ENCODE data around the gene EFL1. TPM values are rescaled to one million over a fixed set of nuclear protein-coding genes. Genes with fewer than 3 reads are reported as not detected.

Gene EFL1
- total RNA-seq, 2 experiments from 2014 or later = 20.8 to 23.1 TPM

GRCh38 chr15:82113106-82113715 lies 149.3 kb downstream of the EFL1 start:
- Mint-ChIP-seq H3K27me3 (no peaks in the 10 kb centered on the region), H3K4me3 (no peak overlapping the region), H3K27ac (no peak overlapping the region), H3K36me3 (ENCODE audit: low read depth) (no peaks in the 10 kb centered on the region), H3K4me1 (no peaks in the 10 kb centered on the region), H3K9me3 (no peaks in the 10 kb centered on the region)
- ChIA-PET POLR2A (no interaction called here), CTCF (interaction anchor here (1.3 kb wide), 1 partner anchor 27 kb away, joined by 3 read pairs; no protein-coding TSS in a partner anchor)
- DNase-seq = no peak

GRCh38 chr15:82111918-82112317 lies 150.6 kb downstream of the EFL1 start:
- H3K27me3 Mint-ChIP-seq = no peaks in the 10 kb centered on the region
- H3K27ac Mint-ChIP-seq = no peak overlapping the region
- CTCF ChIA-PET = interaction anchor here (1.8 kb wide), 1 partner anchor 11 kb away, joined by 3 read pairs; no protein-coding TSS in a partner anchor
- H3K9me3 Mint-ChIP-seq = no peaks in the 10 kb centered on the region
- no peak for DNase-seq
- H3K36me3 Mint-ChIP-seq (ENCODE audit: low read depth) = no peaks in the 10 kb centered on the region
- no peak overlapping the region for H3K4me3 Mint-ChIP-seq
- H3K4me1 Mint-ChIP-seq = no peaks in the 10 kb centered on the region
- POLR2A ChIA-PET = no interaction called here

- no peaks in the 10 kb centered on the region for H3K9me3 Mint-ChIP-seq
- H3K4me3 Mint-ChIP-seq = no peak overlapping the region
- no peaks in the 10 kb centered on the region for H3K36me3 Mint-ChIP-seq (ENCODE audit: low read depth)
- no peaks in the 10 kb centered on the region for H3K4me1 Mint-ChIP-seq
- CTCF ChIA-PET = interaction anchor here (0.9 to 2.7 kb wide), 2 partner anchors 86 to 88 kb away, joined by 3 to 25 read pairs; no protein-coding TSS in a partner anchor
- POLR2A ChIA-PET = no interaction called here
- no peaks in the 10 kb centered on the region for H3K27me3 Mint-ChIP-seq
- DNase-seq = no peak
- H3K27ac Mint-ChIP-seq = no peak overlapping the region
These were observed 152.4 kb downstream of the EFL1 start for GRCh38 chr15:82110144-82110543.

DNA sequence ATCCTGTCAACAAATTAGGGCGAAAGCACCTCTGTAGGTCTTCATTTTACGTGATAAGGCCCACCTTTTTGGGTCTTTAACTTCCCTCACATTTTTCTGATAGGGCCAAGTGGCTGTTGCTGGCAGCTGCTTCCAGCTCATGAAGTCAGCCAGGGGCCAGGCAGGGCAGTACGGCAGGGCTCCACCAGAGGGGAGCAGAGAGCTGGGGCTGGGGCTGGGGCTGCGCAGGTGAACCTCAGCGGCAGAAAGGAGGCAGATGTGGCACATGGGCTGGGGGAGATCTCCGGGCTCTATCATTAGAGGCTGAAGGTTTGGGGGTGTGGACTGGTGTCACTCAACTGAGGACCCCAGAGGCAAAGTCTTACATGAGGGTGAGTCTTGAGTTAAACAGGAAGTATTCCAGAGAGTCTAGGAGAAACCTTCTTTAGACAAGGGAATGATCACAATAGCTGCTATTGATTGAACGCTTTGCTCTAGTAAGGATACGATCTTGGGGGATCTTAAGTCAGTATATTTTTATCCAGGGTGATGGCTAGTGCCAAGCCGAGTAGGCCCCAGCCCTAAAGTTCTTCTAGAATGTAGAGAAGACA lies 153.9 kb downstream of the EFL1 start:
- DNase-seq = peak; percentile 77
- Mint-ChIP-seq H3K4me1 (no peaks in the 10 kb centered on the region), H3K27ac (no peak overlapping the region), H3K9me3 (no peaks in the 10 kb centered on the region), H3K36me3 (ENCODE audit: low read depth) (no peaks in the 10 kb centered on the region), H3K4me3 (no peak overlapping the region), H3K27me3 (no peaks in the 10 kb centered on the region)
- ChIA-PET POLR2A (no interaction called here), CTCF (interaction anchor here (0.6 to 2.7 kb wide), 18 partner anchors 9 to 774 kb away, joined by 3 to 25 read pairs (median 5); no protein-coding TSS in a partner anchor)

GRCh38 chr15:82106679-82107078 lies 155.9 kb downstream of the EFL1 start:
- Mint-ChIP-seq H3K4me1 (no peaks in the 10 kb centered on the region), H3K4me3 (no peak overlapping the region), H3K27me3 (peaks cover 2% of the 10 kb centered on the region), H3K27ac (no peak overlapping the region), H3K9me3 (no peaks in the 10 kb centered on the region), H3K36me3 (ENCODE audit: low read depth) (no peaks in the 10 kb centered on the region)
- ChIA-PET POLR2A (no interaction called here), CTCF (no interaction called here)
- no peak for DNase-seq

DNA sequence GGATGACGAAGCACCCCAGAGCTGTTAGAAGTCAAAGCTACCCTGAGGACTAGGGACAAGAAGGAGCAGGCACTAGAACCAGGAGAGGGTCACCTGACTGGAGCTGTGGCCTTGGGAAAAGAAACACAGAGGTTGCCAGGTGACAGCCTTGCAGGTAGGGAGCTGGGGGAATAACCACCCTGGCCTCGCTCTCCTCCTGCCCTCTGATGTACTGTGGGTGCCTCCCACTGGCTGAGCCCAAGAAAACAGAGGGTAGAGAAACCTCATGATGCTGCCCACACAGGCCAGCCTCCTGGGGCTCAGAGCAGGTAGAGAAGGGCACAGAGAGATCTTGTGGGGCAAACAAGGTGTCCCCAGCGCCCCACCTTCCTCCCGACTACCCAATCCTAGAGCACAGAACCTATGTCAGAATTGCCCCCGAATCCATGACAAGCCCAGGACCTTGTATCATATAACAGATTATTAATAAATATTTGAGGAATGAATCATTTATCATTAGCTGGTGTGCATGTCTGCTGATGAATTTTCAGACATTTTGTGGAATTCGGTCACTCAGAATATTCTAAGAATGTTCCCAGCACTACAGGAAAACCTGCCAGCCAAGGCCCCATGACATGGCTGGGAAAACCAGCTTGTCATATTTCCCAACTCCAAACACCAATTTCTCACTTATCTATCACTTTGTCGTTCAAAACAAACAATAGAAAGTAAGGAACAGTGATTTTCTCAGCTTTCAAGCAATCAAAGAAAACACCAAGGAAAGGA lies 156.9 kb downstream of the EFL1 start:
- Mint-ChIP-seq H3K27ac (no peak overlapping the region), H3K27me3 (peaks cover 2% of the 10 kb centered on the region), H3K4me1 (no peaks in the 10 kb centered on the region), H3K9me3 (no peaks in the 10 kb centered on the region), H3K36me3 (ENCODE audit: low read depth) (no peaks in the 10 kb centered on the region), H3K4me3 (no peak overlapping the region)
- POLR2A ChIA-PET = no interaction called here
- CTCF ChIA-PET = no interaction called here
- no peak for DNase-seq

DNA sequence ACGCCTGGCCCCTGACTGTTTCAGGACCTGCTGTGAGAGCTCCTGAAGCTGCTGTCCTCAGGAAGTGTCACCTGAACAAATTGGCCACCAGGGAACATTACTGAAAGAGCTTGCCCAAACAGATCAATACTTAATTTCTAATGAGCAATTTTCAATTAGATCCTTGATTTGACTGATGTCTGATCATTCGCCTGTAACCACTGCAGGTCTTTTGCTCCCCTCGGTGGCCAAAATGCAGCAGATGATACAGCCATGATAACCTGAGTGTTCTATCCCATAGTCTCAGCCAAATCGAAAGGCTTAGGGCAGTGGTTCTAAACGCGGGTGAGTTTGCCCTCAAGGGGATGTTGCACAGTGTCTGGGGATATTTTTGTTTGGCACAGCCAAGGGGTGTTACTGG lies 159.1 kb downstream of the EFL1 start:
- CTCF ChIA-PET = no interaction called here

DNA sequence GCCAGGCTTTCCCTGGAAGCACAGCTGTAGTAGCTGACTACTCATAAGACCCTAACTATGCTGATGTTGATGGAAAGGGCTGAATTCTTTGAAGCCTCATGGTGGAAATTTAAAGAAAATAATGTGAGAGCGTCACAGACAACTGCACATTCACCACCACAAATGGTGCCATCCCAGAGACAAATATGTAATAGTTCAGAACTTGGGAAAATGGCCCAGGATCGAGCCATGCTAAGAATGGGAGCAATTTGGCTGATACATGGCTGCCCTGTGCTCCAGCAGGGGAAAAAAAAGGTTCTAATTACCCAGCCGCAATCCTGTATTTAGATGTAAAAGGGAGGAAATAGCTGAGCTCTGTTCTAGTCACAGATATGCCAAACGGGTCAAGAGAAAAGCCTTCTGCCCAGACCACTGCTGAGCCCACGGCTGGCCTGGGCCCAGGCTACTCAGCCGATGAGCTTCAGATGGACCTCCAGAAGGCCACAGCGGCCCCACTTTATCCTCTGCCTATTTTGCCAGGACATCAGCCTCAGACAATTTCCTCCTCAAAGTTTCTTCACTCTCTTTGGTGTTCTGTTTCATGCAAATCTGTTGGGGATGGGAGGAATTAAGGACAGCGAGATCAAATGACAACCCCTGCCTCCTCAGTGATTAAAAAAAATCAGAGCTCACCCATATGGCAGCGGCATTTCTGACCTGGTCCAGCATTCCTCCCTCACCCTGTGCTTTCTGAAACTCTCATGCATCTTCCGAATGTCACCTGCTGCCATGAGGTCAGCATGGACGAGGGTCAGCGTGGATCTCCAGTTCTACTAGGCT lies 162.2 kb downstream of the EFL1 start:
- H3K4me3 Mint-ChIP-seq = no peak overlapping the region
- DNase-seq = no peak
- POLR2A ChIA-PET = no interaction called here
- H3K27ac Mint-ChIP-seq = no peak overlapping the region
- H3K4me1 Mint-ChIP-seq = no peaks in the 10 kb centered on the region
- H3K9me3 Mint-ChIP-seq = no peaks in the 10 kb centered on the region
- peaks cover 2% of the 10 kb centered on the region for H3K27me3 Mint-ChIP-seq
- CTCF ChIA-PET = no interaction called here
- H3K36me3 Mint-ChIP-seq (ENCODE audit: low read depth) = no peaks in the 10 kb centered on the region

More for the DNA sequence above, 159.1 kb downstream of the EFL1 start:
- Mint-ChIP-seq H3K4me1 (no peaks in the 10 kb centered on the region), H3K4me3 (no peak overlapping the region), H3K27me3 (peaks cover 2% of the 10 kb centered on the region), H3K27ac (no peak overlapping the region), H3K36me3 (ENCODE audit: low read depth) (no peaks in the 10 kb centered on the region), H3K9me3 (no peaks in the 10 kb centered on the region)
- POLR2A ChIA-PET = no interaction called here
- DNase-seq = no peak

- H3K36me3 Mint-ChIP-seq (ENCODE audit: low read depth) = no peaks in the 10 kb centered on the region
- no peak overlapping the region for H3K27ac Mint-ChIP-seq
- ChIA-PET POLR2A (no interaction called here), CTCF (no interaction called here)
- peaks cover 2% of the 10 kb centered on the region for H3K27me3 Mint-ChIP-seq
- H3K4me1 Mint-ChIP-seq = no peaks in the 10 kb centered on the region
- H3K4me3 Mint-ChIP-seq = no peak overlapping the region
- no peaks in the 10 kb centered on the region for H3K9me3 Mint-ChIP-seq
- DNase-seq = no peak
These were observed 163.9 kb downstream of the EFL1 start for GRCh38 chr15:82098674-82099073.

DNA sequence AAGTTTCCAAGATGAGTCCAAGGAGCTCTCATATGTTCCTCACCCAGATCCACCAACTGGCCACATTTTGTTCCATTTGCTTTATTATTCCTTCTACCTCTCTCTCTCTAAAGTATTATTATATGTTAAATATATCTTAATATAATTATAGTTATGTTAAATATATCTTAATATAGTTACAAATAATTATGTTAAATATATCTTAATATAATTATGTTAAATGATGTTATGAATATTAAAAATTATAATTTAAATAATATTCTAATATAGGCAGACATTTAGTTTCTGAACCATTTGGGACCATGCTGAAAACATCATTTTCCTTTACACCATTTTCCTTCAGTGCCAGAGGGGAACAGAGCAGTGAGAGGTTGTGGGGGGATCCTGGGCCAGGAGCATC lies 166.7 kb downstream of the EFL1 start:
- no peaks in the 10 kb centered on the region for H3K36me3 Mint-ChIP-seq (ENCODE audit: low read depth)
- no peak for DNase-seq
- H3K27me3 Mint-ChIP-seq = peaks cover 1% of the 10 kb centered on the region
- no peak overlapping the region for H3K4me3 Mint-ChIP-seq
- ChIA-PET POLR2A (no interaction called here), CTCF (no interaction called here)
- no peak overlapping the region for H3K27ac Mint-ChIP-seq
- H3K4me1 Mint-ChIP-seq = no peaks in the 10 kb centered on the region
- no peaks in the 10 kb centered on the region for H3K9me3 Mint-ChIP-seq

- Mint-ChIP-seq H3K27ac (no peak overlapping the region), H3K36me3 (ENCODE audit: low read depth) (no peaks in the 10 kb centered on the region), H3K4me1 (no peaks in the 10 kb centered on the region), H3K4me3 (no peak overlapping the region), H3K9me3 (no peaks in the 10 kb centered on the region), H3K27me3 (peaks cover 1% of the 10 kb centered on the region)
- ChIA-PET CTCF (no interaction called here), POLR2A (no interaction called here)
- DNase-seq = no peak
These were observed 168.7 kb downstream of the EFL1 start for GRCh38 chr15:82093774-82094211.

- Mint-ChIP-seq H3K9me3 (no peaks in the 10 kb centered on the region), H3K4me1 (no peaks in the 10 kb centered on the region), H3K27ac (no peak overlapping the region), H3K4me3 (no peak overlapping the region), H3K36me3 (ENCODE audit: low read depth) (no peaks in the 10 kb centered on the region), H3K27me3 (peaks cover 1% of the 10 kb centered on the region)
- ChIA-PET CTCF (no interaction called here), POLR2A (no interaction called here)
- no peak for DNase-seq
These were observed 169.2 kb downstream of the EFL1 start for GRCh38 chr15:82093325-82093724.

DNA sequence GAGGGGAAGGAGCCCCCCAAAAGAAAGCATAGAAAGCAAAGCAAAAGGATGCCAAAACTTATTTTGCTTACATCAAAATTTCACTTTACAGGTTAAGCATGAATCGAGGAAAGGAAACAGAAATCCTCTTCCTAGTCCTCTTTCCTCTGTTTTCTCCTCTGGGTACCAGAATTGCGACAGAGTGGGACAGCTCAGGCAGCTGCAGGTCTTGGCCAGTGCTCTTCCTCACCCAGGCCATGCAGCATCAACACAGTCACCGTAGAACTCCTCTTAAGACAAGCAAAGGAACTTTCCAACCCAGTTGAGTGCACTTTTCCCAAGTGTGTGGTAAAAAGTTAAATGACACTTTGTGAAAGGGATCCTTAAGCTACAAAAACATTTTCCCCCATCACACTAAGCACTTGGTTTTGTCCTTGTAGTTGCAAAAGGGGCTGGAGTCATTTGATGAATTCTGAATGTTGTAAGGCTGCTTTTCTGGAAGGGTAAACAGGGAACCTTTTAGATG lies 170.8 kb downstream of the EFL1 start:
- H3K4me1 Mint-ChIP-seq = no peaks in the 10 kb centered on the region
- H3K9me3 Mint-ChIP-seq = no peaks in the 10 kb centered on the region
- CTCF ChIA-PET = no interaction called here

More for the DNA sequence above, 170.8 kb downstream of the EFL1 start:
- Mint-ChIP-seq H3K4me3 (no peak overlapping the region), H3K27me3 (peaks cover 1% of the 10 kb centered on the region), H3K36me3 (ENCODE audit: low read depth) (no peaks in the 10 kb centered on the region), H3K27ac (no peak overlapping the region)
- POLR2A ChIA-PET = no interaction called here
- no peak for DNase-seq
